ENCODE data around the gene ADRA2B. TPM values are rescaled to one million over a fixed set of nuclear protein-coding genes. Genes with fewer than 3 reads are reported as not detected.

ADRA2B gene
- total RNA-seq, 1 experiment from 2014 or later, result 2.7 TPM

DNA sequence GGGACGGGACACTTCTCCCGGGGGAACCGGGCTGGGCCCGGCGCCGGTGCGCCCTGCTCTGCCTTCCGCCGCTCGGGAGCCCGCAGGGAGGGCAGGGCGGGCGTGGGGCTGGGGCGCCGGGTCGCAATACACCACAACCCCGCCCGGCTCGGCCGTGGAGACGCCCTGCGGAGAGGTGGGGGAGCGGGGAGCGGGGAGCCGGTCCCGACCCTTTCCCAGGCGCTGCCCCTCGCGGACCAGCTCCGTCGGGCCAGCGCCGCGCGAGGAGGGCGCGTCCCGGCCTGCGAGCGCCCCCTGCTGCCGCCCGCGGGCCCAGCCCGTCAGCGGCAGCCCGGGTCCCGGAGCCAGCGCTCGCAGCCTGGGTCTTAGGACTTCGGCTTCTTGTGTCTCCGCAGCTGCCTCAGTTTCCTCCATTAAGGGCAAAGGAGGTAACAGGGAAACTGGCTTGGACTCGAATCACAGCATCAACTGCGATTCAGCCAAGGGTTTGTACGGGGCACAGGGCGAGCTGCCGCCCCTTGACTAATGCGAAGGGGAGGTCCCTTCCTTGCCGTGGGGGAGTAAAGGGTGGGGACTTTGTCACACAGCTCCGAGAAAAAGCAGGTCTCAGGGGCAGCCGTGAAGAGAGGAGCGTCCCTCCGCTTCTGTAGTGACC lies 635 bp upstream of the ADRA2B start:
- Histone ChIP-seq H3K9ac (ENCODE audit: extremely low read depth, insufficient read length, low read length) (no peak overlapping the region), H2BK20ac (ENCODE audit: low read depth, low read length, poor library complexity, severe bottlenecking) (no peak overlapping the region), H2BK15ac (ENCODE audit: low read depth, low read length) (no peak overlapping the region), H4K5ac (ENCODE audit: insufficient read length, low read depth, low read length) (no peak overlapping the region), H2AK5ac (ENCODE audit: insufficient read length, low read length) (no peak overlapping the region), H3K4ac (ENCODE audit: low read depth, low read length) (no peak overlapping the region), H3K56ac (ENCODE audit: insufficient read length, low read depth, low read length) (no peak overlapping the region), H3K18ac (ENCODE audit: insufficient read length, low read depth, low read length) (no peak overlapping the region), H3K23ac (ENCODE audit: insufficient read length, low read depth, low read length) (no peak overlapping the region), H3K4me2 (ENCODE audit: insufficient read depth, insufficient read length, low read length) (peak overlapping the region; percentile 57), H4K20me1 (ENCODE audit: control insufficient read depth, insufficient read depth, insufficient read length) (no peaks in the 10 kb centered on the region), H3K14ac (ENCODE audit: insufficient read depth, low read length) (peak overlapping the region; percentile 40; the same call in 1 of the 2 replicates), H3K4me1 (ENCODE audit: insufficient read depth, low read length) (no peaks in the 10 kb centered on the region), H3K27ac (ENCODE audit: insufficient read length, low read depth, low read length) (no peak overlapping the region), H3K23me2 (ENCODE audit: insufficient read length, low read depth, low read length, poor library complexity, severe bottlenecking) (peaks cover 9% of the 10 kb centered on the region), H4K91ac (ENCODE audit: insufficient read length, low read depth, low read length) (no peak overlapping the region), H4K8ac (replicated peaks; ENCODE audit: insufficient read length, low read depth, low read length) (no peak overlapping the region), H3T11ph (ENCODE audit: low read length) (no peak overlapping the region), H2BK120ac (ENCODE audit: low read depth, low read length, poor library complexity, severe bottlenecking) (no peak overlapping the region), H3K27me3 (ENCODE audit: insufficient read depth, low read length) (no peaks in the 10 kb centered on the region; the same call in 1 of the 2 replicates), H3K79me2 (ENCODE audit: insufficient read depth, low read length) (no peaks in the 10 kb centered on the region), H2BK5ac (ENCODE audit: insufficient read length, low read length) (no peak overlapping the region), H2AFZ (ENCODE audit: low read length) (no peak overlapping the region), H2BK12ac (ENCODE audit: insufficient read length, low read depth, low read length) (no peak overlapping the region), H3K9me3 (ENCODE audit: control insufficient read depth, low read depth, low read length) (no peaks in the 10 kb centered on the region), H3K79me1 (ENCODE audit: insufficient read depth, low read depth, low read length, poor library complexity, severe bottlenecking) (no peaks in the 10 kb centered on the region)
- Mint-ChIP-seq H3K27me3 (ENCODE audit: low read depth) (peaks cover 71% of the 10 kb centered on the region), H3K4me3 (peak overlapping the region; percentile 51 to 74), H3K9me3 (peaks cover 2 to 4% of the 10 kb centered on the region in 2 experiments; a peak in 2 of 5 replicates), H3K27ac (no peak overlapping the region), H3K36me3 (ENCODE audit: insufficient read depth in 1 of 3, low read depth in 3 of 3) (peaks cover 0 to 8% (median 8%) of the 10 kb centered on the region in 3 experiments; a peak in 4 of 7 replicates), H3K4me1 (peaks cover 22 to 42% of the 10 kb centered on the region in 2 experiments)
- DNase-seq, result peak; percentile 62
- TF ChIP-seq, protein P1, sequence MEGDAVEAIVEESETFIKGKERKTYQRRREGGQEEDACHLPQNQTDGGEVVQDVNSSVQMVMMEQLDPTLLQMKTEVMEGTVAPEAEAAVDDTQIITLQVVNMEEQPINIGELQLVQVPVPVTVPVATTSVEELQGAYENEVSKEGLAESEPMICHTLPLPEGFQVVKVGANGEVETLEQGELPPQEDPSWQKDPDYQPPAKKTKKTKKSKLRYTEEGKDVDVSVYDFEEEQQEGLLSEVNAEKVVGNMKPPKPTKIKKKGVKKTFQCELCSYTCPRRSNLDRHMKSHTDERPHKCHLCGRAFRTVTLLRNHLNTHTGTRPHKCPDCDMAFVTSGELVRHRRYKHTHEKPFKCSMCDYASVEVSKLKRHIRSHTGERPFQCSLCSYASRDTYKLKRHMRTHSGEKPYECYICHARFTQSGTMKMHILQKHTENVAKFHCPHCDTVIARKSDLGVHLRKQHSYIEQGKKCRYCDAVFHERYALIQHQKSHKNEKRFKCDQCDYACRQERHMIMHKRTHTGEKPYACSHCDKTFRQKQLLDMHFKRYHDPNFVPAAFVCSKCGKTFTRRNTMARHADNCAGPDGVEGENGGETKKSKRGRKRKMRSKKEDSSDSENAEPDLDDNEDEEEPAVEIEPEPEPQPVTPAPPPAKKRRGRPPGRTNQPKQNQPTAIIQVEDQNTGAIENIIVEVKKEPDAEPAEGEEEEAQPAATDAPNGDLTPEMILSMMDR (conservative IDR thresholded peaks at IDR 0.05), result peak; percentile 80
- no CpG with 5 or more reads among the region's 62 CpGs for WGBS (ENCODE audit: extremely low coverage, insufficient read length, low lambda C conversion rate)

All from H9 (cell line).